Activated CD4-positive, CD25-positive, alpha-beta regulatory T cell (primary cell): ENCODE results near the gene STRN.
"Not testable (repeated sequence)": the region's sequence is repeated elsewhere in the genome, so short reads cannot be mapped to it uniquely, and the experiment has no call there.

ENCODE experiments used
- DNase-seq, 4 experiments: peaks; one replicate each; lab custom pipeline; 2025; lab: John Stamatoyannopoulos, UW

The STRN gene

GRCh38 chr2:36966370-36967235 is at the start of gene STRN:
STRN (minus strand) TSS chr2:36966536; CDS start chr2:36966463, 73 bp downstream.
- DNase-seq, result peak; percentile 93 to 99 (median 96)

- DNase-seq, result no peak
Observed at GRCh38 chr2:37013315-37013641, 46.9 kb upstream of the STRN start.

- DNase-seq, result no peak
Observed at GRCh38 chr2:37011130-37011529, 44.8 kb upstream of the STRN start.

- no peak for DNase-seq
Observed at GRCh38 chr2:37005118-37005868, 39.0 kb upstream of the STRN start.

- DNase-seq, result no peak
Observed at GRCh38 chr2:37000988-37001556, 34.7 kb upstream of the STRN start.

DNA sequence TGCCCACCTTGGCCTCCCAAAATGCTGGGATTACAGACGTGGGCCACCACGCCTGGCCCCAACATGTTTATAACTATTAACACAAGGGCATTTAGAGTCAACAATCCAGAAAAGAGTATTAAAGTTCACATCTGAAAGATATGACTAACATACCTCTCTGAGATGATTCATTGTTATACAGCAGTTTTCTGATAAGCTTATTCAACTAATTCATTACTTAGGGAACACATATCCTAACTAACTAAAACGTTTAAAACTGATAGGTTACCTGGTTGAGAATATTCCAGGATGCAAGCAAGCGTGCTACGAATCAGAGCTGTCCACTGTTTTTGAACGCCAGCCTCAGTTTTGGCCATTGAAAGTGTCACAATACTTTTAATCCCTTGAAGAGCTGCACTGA is 34.0 kb upstream of the STRN start:
- DNase-seq, result no peak

- not testable (repeated sequence) for DNase-seq
Observed at GRCh38 chr2:36999416-36999815, 33.1 kb upstream of the STRN start.

DNA sequence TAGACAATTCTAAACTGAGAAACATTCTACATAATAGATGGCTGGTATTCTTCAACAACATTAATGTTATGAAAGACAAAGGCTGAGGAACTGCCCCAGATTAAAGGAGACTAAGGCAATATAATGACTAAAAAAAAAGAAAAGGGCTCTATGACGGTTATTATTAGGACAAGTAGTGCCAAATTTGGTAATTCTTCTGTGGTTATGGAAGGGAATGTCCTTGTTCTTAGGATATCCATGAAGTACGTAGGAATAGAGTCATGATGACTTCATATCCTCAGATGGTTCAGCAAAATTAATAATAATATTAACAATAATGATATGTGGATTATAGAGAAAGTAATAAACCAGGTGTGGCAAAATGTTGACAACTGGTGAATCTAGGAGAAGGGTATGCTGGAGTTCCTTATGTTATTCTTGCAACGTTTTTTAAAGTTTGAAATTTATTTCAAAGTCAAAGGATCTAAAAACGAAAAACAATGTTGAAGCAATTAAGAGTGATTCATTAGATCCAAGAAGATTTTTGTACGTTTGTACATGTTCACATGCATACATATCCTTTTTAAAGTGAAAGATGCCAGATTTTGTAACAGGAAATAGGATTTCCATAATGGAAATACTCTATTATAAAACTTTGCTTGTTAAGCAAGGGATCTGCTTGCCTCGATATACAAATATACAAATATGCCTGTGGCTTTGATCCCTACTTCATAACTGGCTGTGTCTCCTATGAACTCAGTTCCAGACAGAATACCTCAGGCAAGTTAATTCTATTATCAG is 27.7 kb upstream of the STRN start:
- no peak for DNase-seq

DNA sequence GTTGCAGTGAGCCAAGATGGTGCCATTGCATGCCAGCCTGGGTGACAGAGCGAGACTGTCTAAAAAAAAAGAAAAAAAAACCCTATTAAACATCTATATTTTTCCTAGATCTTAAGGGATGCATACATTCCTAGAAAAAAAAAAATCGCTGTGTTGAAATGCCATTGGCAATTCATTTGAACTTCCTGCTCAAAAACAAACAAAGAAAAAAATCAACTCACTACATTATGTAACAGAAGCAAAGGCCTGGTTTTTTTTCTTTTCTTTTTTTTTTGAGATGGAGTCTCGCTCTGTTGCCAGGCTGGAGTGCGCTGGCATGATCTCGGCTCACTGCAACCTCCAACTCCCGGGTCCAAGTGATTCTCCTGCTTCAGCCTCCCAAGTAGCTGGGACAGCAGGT is 21.7 kb upstream of the STRN start:
- no peak for DNase-seq

DNA sequence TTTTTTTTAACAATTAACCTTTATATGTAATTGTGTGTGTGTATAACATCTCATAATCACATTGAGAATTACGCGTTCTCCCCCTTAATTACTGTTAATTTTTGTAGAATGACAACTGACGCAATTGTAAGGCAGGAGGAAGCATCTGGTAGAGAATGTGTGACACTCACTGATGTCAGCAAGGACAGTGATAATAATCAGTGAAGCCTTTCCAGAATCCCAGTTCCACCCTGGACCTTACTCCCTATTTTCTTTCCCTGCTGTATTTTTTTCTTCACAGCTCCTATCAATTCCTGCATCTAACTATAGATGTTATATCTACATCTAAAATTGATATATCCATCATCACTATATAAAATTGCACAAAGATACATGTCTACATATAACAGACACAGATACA is 16.1 kb upstream of the STRN start:
- DNase-seq, result no peak

DNA sequence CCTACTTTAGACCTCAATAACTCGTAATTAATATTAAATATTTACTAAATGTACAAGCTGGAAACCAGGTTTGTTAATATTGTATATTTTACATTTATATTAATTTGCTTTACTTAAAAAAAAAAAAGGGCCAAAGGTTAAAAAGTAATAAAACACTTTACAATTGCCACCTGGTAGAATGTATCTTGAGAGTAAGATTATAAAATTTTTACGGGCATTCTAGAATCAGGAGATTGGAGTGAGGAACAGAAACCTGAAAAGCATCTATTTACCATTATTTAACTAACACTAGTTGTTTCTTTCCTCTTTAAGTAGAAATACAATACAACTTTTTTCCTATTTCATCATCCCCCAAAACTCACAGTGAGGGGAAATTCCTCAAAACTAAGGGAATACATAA is 15.6 kb upstream of the STRN start:
- DNase-seq, result no peak

GRCh38 chr2:36979007-36979406 is 12.7 kb upstream of the STRN start:
- not testable (repeated sequence) for DNase-seq

- DNase-seq, result no peak
Observed at GRCh38 chr2:36976065-36976464, 9.7 kb upstream of the STRN start.

- DNase-seq, result no peak
Observed at GRCh38 chr2:36975306-36975705, 9.0 kb upstream of the STRN start.

- no peak for DNase-seq
Observed at GRCh38 chr2:36973320-36973719, 7.0 kb upstream of the STRN start.

DNA sequence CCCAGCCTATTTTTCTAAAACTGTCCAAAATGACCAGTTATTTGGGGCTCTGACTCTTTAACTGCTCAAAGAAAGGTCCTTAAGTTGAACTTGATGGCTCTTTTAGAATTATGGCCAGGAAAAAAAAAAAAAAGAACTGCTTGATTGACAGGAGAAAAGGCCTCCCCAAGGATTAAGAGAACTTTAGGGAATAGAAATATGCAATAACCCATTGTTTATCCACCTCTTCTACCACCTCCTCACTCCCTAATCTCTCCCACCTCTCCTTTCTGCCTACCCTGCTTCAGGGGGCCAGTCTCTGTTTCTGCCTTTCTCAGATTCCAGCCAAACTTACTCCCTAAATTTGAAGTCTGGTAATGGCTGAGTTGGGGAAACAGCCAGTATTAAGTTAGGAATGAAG is 5.7 kb upstream of the STRN start:
- DNase-seq, result no peak

- DNase-seq, result no peak
Observed at GRCh38 chr2:36967236-36967876, 1.0 kb upstream of the STRN start.

DNA sequence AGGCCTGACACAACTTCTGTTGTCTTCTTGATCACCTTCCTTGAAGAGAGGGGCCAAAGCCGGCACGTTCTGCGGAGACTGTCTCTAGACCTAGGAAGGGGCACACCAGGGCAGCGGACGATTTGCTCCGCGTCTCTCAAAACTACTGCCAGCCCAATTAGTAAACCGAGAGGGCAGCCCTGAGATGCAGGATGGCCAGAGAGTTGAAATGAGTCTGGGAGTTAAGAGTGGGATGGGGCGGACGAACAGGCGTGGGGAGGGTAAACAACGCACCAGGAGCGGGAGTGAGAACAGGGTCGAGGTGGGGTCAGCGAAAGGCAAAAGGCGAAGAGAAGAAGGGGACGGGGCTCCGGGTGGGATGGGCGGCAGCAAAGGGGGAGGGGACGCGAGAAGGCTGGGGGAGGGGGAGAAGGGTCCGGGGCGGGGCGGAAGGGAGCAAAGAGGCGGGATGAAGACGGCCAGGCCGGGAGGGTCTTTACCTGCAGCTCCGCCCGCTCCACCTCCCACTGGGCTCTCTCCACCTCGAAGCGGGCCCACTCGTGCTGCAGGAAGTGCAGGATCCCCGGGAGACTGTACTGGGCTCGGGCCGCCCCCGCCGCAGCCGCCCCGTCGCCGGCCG is 476 bp downstream of the STRN start:
- DNase-seq, result peak in 3 of 4 experiments; percentile 8 to 45 (median 20)

- DNase-seq, result no peak
Observed at GRCh38 chr2:36965206-36965605, 1.1 kb downstream of the STRN start.

GRCh38 chr2:36964496-36965058 is 1.8 kb downstream of the STRN start:
- DNase-seq, result no peak

DNA sequence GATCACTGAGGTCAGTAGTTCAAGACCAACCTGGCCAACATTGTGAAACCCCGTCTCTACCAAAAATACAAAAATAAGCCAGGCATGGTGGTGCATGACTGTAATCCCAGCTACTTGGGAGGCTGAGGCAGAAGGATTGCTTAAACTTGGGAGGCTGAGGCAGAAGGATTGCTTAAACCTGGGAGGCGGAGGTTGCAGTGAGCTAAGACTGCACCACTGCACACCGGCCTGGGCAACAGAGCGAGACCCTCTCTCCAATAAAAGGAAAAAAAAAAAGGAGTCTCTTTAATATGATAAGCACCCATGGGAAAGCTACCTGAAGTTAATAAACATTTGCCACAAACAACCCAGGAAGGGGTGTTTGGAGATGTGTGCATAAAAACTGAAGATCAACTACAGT is 2.6 kb downstream of the STRN start:
- DNase-seq, result no peak
